Heart left ventricle (tissue), 16 donors: ENCODE results near the gene CGB1. TPM values are rescaled to one million over a fixed set of nuclear protein-coding genes. Genes with fewer than 3 reads are reported as not detected.

Experiments used
- ATAC-seq, 4 donors: fragments of 200-7000 bp; cut with Tn5 transposase; one replicate each; pipeline ENCODE4 v1.9.1; 2020 to 2022; ENCODE audit warnings: moderate library complexity in 4 of 4, mild to moderate bottlenecking in 3 of 4, moderate number of reproducible peaks in 1 of 4
- DNase-seq, 5 donors: peaks; one replicate each; pipeline ENCODE4 v3.0.0-alpha.2; 2020
- H3K27ac ChIP-seq, 12 donors: fragments of 200-600 bp; sonication (generic) in 4 of 12; one replicate each; pipeline versions ENCODE4 v1.5.0 to v1.8.0; 2016 to 2022; ENCODE audit warnings: mild to moderate bottlenecking in 2 of 12
- H3K27me3 ChIP-seq, 9 donors: fragments of 200-600 bp; sonication (generic) in 2 of 9; one replicate each; pipeline versions ENCODE4 v1.5.1 to v1.8.0; 2016 to 2022; ENCODE audit warnings: mild to moderate bottlenecking in 3 of 9
- H3K36me3 ChIP-seq, 9 donors: fragments of 200-600 bp; sonication (generic) in 2 of 9; one replicate each; pipeline versions ENCODE4 v1.5.0 to v1.8.0; 2018 to 2022; ENCODE audit warnings: mild to moderate bottlenecking in 2 of 9
- H3K4me1 ChIP-seq, 12 donors: fragments of 200-600 bp; sonication (generic) in 4 of 12; one replicate each; pipeline versions ENCODE4 v1.5.0 to v1.8.0; 2016 to 2022; ENCODE audit warnings: mild to moderate bottlenecking in 3 of 12
- H3K4me3 ChIP-seq, 12 donors: fragments of 200-600 bp; sonication (generic) in 4 of 12; one replicate each; pipeline versions ENCODE4 v1.5.0 to v1.8.0; 2017 to 2022; ENCODE audit warnings: mild to moderate bottlenecking in 9 of 12, moderate library complexity in 4 of 12
- H3K9me3 ChIP-seq, 12 donors: fragments of 200-600 bp; sonication (generic) in 4 of 12; one replicate each; pipeline versions ENCODE4 v1.5.0 to v1.8.0; 2016 to 2022; ENCODE audit warnings: mild to moderate bottlenecking in 1 of 12
- CTCF ChIP-seq, 12 donors: fragments of 200-600 bp; sonication (generic) in 4 of 12; IDR thresholded peaks; one replicate each; pipeline versions ENCODE4 v1.5.0 to v1.8.0; 2018 to 2022; ENCODE audit warnings: antibody characterized with exemption in 12 of 12, mild to moderate bottlenecking in 5 of 12
- POLR2A ChIP-seq, 2 donors: fragments of 450-650 bp; IDR thresholded peaks; one replicate each; pipeline ENCODE4 v1.6.1; 2017; ENCODE audit warnings: antibody characterized with exemption in 2 of 2, mild to moderate bottlenecking in 2 of 2, moderate library complexity in 2 of 2
- WGBS, 4 donors: extraction: QIAGEN DNeasy Blood & Tissue Kit in 2 of 4; methylation state at CpG; one replicate each; pipeline versions ENCODE4 v1.1.5 to v1.1.7; 2013 to 2018; 5-methylcytosine and 5-hydroxymethylcytosine counted together
- intact Hi-C, 10 donors: fragments of 100-400 bp; cut with DNase I; formaldehyde crosslinking; loops; one replicate each; pipeline versions ENCODE4 v1.11.1 to v1.14.2; 2022
- polyA plus RNA-seq, 2 donors: library from polyadenylated mRNA; stranded (reverse); fragments of 200-250 nt; gene quantifications; one replicate each; pipeline ENCODE4 v1.2.3, GENCODE V29; 2013
- total RNA-seq, 9 donors: library from RNA; depleted of rRNA in 2 of 9; stranded (reverse); fragments of >200 nt in 2 of 9; fragmentation: NEBNext Ultra II Directional in 3 of 9; extraction: Animal tissue kit (Norgen Biotek cat#: 25700) in 3 of 9; gene quantifications; one replicate each; pipeline versions ENCODE4 v1.1.0 to v1.2.4, GENCODE V29; 2016 to 2023
- donor health status: ischemic (EF 13 %, LVEDD 7.1; RV severe dilation, severe dysfunction).
- donor health status: healthy with polysubstance abuse.
- donor health status: DM: no; HTN: yes; CAD: no.
- donor health status: DM: no; HTN: no; CAD: no.
- donor health status: ischemic (EF 25% LVEDD 6.9; RV normal size, moderate dysfunction).
- donor health status: ischemic (EF 25% LVEDD 5.7; RV mildly dilated, moderate dysfunction).
- donor health status: healthy.
- donor health status: DM: yes; HTN: yes; CAD: no.
- donor health status: ischemic (EF 35%, LVEDD 5.7; RV mildly dilated, moderate dysfunction).
- donor health status: nonischemic (EF 11% LVEDD 7.7; RV severe dilation, severe dysfunction).
- donor health status: DM: yes; HTN: yes; CAD: no.
- donor health status: PGD.
- donor health status: ischemic (EF 29% LVEDD 5.4; RV normal size, mild dysfunction).
- donor health status: nonischemic (EF 23%, LVEDD 6.1; RV moderate dilation, normal function).

CGB1 gene
- total and polyA plus RNA-seq, 11 donors = not detected

GRCh38 chr19:48993175-48994034 is 43.3 kb downstream of the CGB1 start, which contains the start of the genes GYS1 and RUVBL2:
TSS of gene GYS1 (minus strand) at chr19:48993309. CDS start at chr19:48993112, 197 bp downstream.
TSS of gene RUVBL2 (plus strand) at chr19:48993887. CDS start at chr19:48993912, 25 bp downstream.
- no peaks in the 10 kb centered on the region for H3K27me3 ChIP-seq
- peaks cover 6 to 51% (median 35%) of the 10 kb centered on the region in 12 donors for H3K4me1 ChIP-seq
- WGBS, 4 donors = 0% methylated on average over 35 to 56 of the region's 56 CpGs
- H3K36me3 ChIP-seq = peaks cover 0 to 19% (median 9%) of the 10 kb centered on the region in 9 donors
- peak within 1 kb of the TSS; percentile 56 to 99 (median 82) for H3K4me3 ChIP-seq
- TF ChIP-seq CTCF (IDR thresholded peaks at IDR 0.05) (peak; percentile 92 to 100 (median 98)), POLR2A (IDR thresholded peaks at IDR 0.05) (peak; percentile 77 to 98)
- ATAC-seq = peak; percentile 91 to 94 (median 94)
- intact Hi-C loops = loop anchor here in 4 of 10 donors (5.0 to 10.0 kb wide), 4 partner anchors 154 to 221 kb away; no protein-coding TSS in a partner anchor
- peak within 1 kb of the TSS; percentile 86 to 99 (median 96) for H3K27ac ChIP-seq
- peak; percentile 99 to 100 (median 100) for DNase-seq
- H3K9me3 ChIP-seq = no peaks in the 10 kb centered on the region

GRCh38 chr19:48992581-48993174 is 44.0 kb downstream of the CGB1 start:
- peak overlapping the region; percentile 56 to 99 (median 82) for H3K4me3 ChIP-seq
- intact Hi-C loops = loop anchor here in 4 of 10 donors (5.0 to 10.0 kb wide), 4 partner anchors 155 to 222 kb away; no protein-coding TSS in a partner anchor

GRCh38 chr19:48991873-48992580 is 44.7 kb downstream of the CGB1 start:
- peak in 1 of 2 donors; percentile 55 for TF ChIP-seq POLR2A (IDR thresholded peaks at IDR 0.05)
- no peak for TF ChIP-seq CTCF (IDR thresholded peaks at IDR 0.05)
- 15 to 21% (median 19%) methylated on average over 8 of the region's 8 CpGs for WGBS, 4 donors

More at GRCh38 chr19:48992581-48993174, 44.0 kb downstream of the CGB1 start:
- DNase-seq = peak in 1 of 5 donors; percentile 48
- peaks cover 0 to 25% (median 16%) of the 10 kb centered on the region in 9 donors for H3K36me3 ChIP-seq
- peak in 3 of 4 donors; percentile 0 to 2 (median 2) for ATAC-seq
- peaks cover 6 to 48% (median 35%) of the 10 kb centered on the region in 12 donors for H3K4me1 ChIP-seq
- no peaks in the 10 kb centered on the region for H3K27me3 ChIP-seq
- TF ChIP-seq CTCF (IDR thresholded peaks at IDR 0.05) (no peak), POLR2A (IDR thresholded peaks at IDR 0.05) (no peak)
- WGBS, 4 donors = 0 to 1% (median 1%) methylated on average over 16 to 20 of the region's 20 CpGs
- H3K9me3 ChIP-seq = no peaks in the 10 kb centered on the region
- H3K27ac ChIP-seq = peak overlapping the region; percentile 61 to 99 (median 96)

More at GRCh38 chr19:48991873-48992580, 44.7 kb downstream of the CGB1 start:
- Histone ChIP-seq H3K36me3 (peaks cover 0 to 27% (median 20%) of the 10 kb centered on the region in 9 donors), H3K9me3 (no peaks in the 10 kb centered on the region), H3K4me3 (peak overlapping the region; percentile 56 to 99 (median 82)), H3K4me1 (peaks cover 6 to 48% (median 35%) of the 10 kb centered on the region in 12 donors), H3K27me3 (no peaks in the 10 kb centered on the region), H3K27ac (peak overlapping the region; percentile 61 to 99 (median 96))
- peak in 4 of 5 donors; percentile 73 to 78 (median 74) for DNase-seq
- ATAC-seq = peak; percentile 16 to 57 (median 46)
- intact Hi-C loops = loop anchor here in 4 of 10 donors (5.0 to 10.0 kb wide), 4 partner anchors 155 to 223 kb away; no protein-coding TSS in a partner anchor
